H1 (cell line): ENCODE data around the gene ZNF791. TPM values are rescaled to one million over a fixed set of nuclear protein-coding genes. Genes with fewer than 3 reads are reported as not detected.
A peak's percentile ranks its signal among the peaks of the same experiment; 100 is the strongest.

ENCODE experiments used
- CTCF ChIA-PET: fragments of 300-600 bp; sonication (Branson Sonifier 250); formaldehyde crosslinking; loops from one replicate; lab custom pipeline; 2021; ENCODE audit not compliant: partially characterized antibody; lab: Charles Lee
- POLR2A ChIA-PET: fragments of 300-600 bp; sonication (Branson Sonifier 250); formaldehyde crosslinking; loops from one replicate; lab custom pipeline; 2021; ENCODE audit warnings: inconsistent platforms; ENCODE audit not compliant: partially characterized antibody; lab: Charles Lee
- DNase-seq, 2 experiments: peaks; one replicate each; pipeline versions ENCODE4 v3.0.0 to v3.0.0-alpha.2; 2010 to 2022; ENCODE audit warnings: low spot score in 2 of 2, low read depth in 1 of 2, mixed read lengths in 1 of 2
- FAIRE-seq: peaks from 2 replicates; lab custom pipeline; 2011; peaks lifted over from hg19 to GRCh38; lab: Jason Lieb, UNC
- H2AFZ ChIP-seq: 2 replicates; pipeline ENCODE4 v1.8.1; 2012; ENCODE audit warnings: low read length, inconsistent platforms
- H2AK5ac ChIP-seq: 2 replicates; pipeline ENCODE4 v1.6.1; 2013; ENCODE audit warnings: low read depth, low read length
- H2BK120ac ChIP-seq: replicated peaks from 2 replicates; pipeline ENCODE3; 2013; ENCODE audit warnings: low read depth, low read length, inconsistent platforms
- H2BK12ac ChIP-seq: 2 replicates; pipeline ENCODE4 v1.6.1; 2013; ENCODE audit warnings: low read depth, low read length
- H2BK15ac ChIP-seq: 2 replicates; pipeline ENCODE4 v1.6.1; 2013; ENCODE audit warnings: low read length
- H2BK20ac ChIP-seq: 2 replicates; pipeline ENCODE4 v1.6.1; 2013; ENCODE audit warnings: low read length
- H2BK5ac ChIP-seq: 2 replicates; pipeline ENCODE4 v1.6.1; 2013; ENCODE audit warnings: low read depth, low read length
- H3K14ac ChIP-seq: 2 replicates; pipeline ENCODE4 v1.6.1; 2013; ENCODE audit warnings: inconsistent platforms; ENCODE audit not compliant: insufficient read length
- H3K18ac ChIP-seq: 2 replicates; pipeline ENCODE4 v1.6.1; 2013; ENCODE audit warnings: low read length; ENCODE audit errors: extremely low read depth
- H3K23ac ChIP-seq: 2 replicates; pipeline ENCODE4 v1.6.1; 2013; ENCODE audit warnings: inconsistent platforms; ENCODE audit not compliant: insufficient read length
- H3K23me2 ChIP-seq: 2 replicates; pipeline ENCODE4 v1.6.1; 2013; ENCODE audit warnings: low read depth, low read length
- H3K27ac ChIP-seq: 2 replicates; pipeline ENCODE4 v1.6.1; 2011; ENCODE audit warnings: low read depth, low read length, inconsistent platforms
- H3K27me3 ChIP-seq, 4 experiments: replicated peaks in 1 of 4; 1 replicate in 1 of 4; 2 replicates in 3 of 4; pipeline versions ENCODE4 v1.6.1 to v1.8.1; 2011 to 2013; ENCODE audit warnings: low read length in 3 of 4, mild to moderate bottlenecking in 3 of 4, inconsistent platforms in 2 of 4, mixed read lengths in 2 of 4, moderate library complexity in 1 of 4; ENCODE audit not compliant: control insufficient read depth in 3 of 4, insufficient read depth in 3 of 4; ENCODE audit errors: extremely low read depth in 1 of 4
- H3K36me3 ChIP-seq, 4 experiments: 2 replicates each; pipeline versions ENCODE4 v1.6.1 to v1.8.1; 2011 to 2013; ENCODE audit warnings: mild to moderate bottlenecking in 4 of 4, low read length in 3 of 4, moderate library complexity in 2 of 4, control low read depth in 1 of 4, inconsistent platforms in 1 of 4; ENCODE audit not compliant: insufficient read depth in 4 of 4, control insufficient read depth in 2 of 4
- H3K4ac ChIP-seq: replicated peaks from 2 replicates; pipeline ENCODE3; 2013; ENCODE audit warnings: low read length, low read depth, mixed read lengths, inconsistent platforms; ENCODE audit not compliant: insufficient read length
- H3K4me1 ChIP-seq, 4 experiments: replicated peaks in 1 of 4; 1 replicate in 1 of 4; 2 replicates in 3 of 4; pipeline versions ENCODE4 v1.6.1 to v1.8.1; 2011 to 2013; ENCODE audit warnings: low read length in 3 of 4, inconsistent platforms in 2 of 4, mixed read lengths in 1 of 4; ENCODE audit not compliant: insufficient read depth in 4 of 4, control insufficient read depth in 3 of 4
- H3K4me2 ChIP-seq, 2 experiments: 2 replicates each; pipeline versions ENCODE4 v1.6.1 to v1.8.1; 2011 to 2013; ENCODE audit warnings: low read depth in 2 of 2, low read length in 2 of 2, control low read depth in 1 of 2, inconsistent platforms in 1 of 2, mild to moderate bottlenecking in 1 of 2; ENCODE audit not compliant: insufficient read depth in 1 of 2
- H3K4me3 ChIP-seq, 4 experiments: fragments of 200-600, 300-600 bp in 1 of 4; sonication (generic), shearing (Covaris generic), sonication (Bioruptor Twin) in 1 of 4; 2 replicates each; pipeline versions ENCODE4 v1.5.1 to v1.8.1; 2011 to 2016; ENCODE audit warnings: low read length in 4 of 4, low read depth in 3 of 4, control low read depth in 2 of 4, inconsistent platforms in 2 of 4, mild to moderate bottlenecking in 2 of 4, mixed read lengths in 1 of 4, moderate library complexity in 1 of 4; ENCODE audit not compliant: insufficient read depth in 2 of 4; ENCODE audit errors: extremely low read depth in 1 of 4
- H3K56ac ChIP-seq: replicated peaks from 2 replicates; pipeline ENCODE3; 2013; ENCODE audit warnings: low read depth, mild to moderate bottlenecking, mixed read lengths, low read length, inconsistent platforms; ENCODE audit not compliant: insufficient read length
- H3K79me1 ChIP-seq: 2 replicates; pipeline ENCODE4 v1.6.1; 2013; ENCODE audit warnings: low read depth, low read length, control low read depth
- H3K79me2 ChIP-seq, 2 experiments: 2 replicates each; pipeline versions ENCODE4 v1.6.1 to v1.8.1; 2012 to 2013; ENCODE audit warnings: low read length in 2 of 2, mild to moderate bottlenecking in 2 of 2, inconsistent platforms in 1 of 2; ENCODE audit not compliant: insufficient read depth in 2 of 2, control insufficient read depth in 1 of 2
- H3K9ac ChIP-seq, 4 experiments: replicated peaks in 1 of 4; 1 replicate in 1 of 4; 2 replicates in 3 of 4; pipeline versions ENCODE4 v1.6.1 to v1.8.1; 2011 to 2013; ENCODE audit warnings: low read depth in 3 of 4, low read length in 3 of 4, control low read depth in 2 of 4, mild to moderate bottlenecking in 2 of 4, moderate library complexity in 2 of 4, inconsistent platforms in 1 of 4; ENCODE audit errors: extremely low read depth in 1 of 4
- H3K9me3 ChIP-seq, 2 experiments: 2 replicates each; pipeline versions ENCODE4 v1.6.1 to v1.8.1; 2012 to 2013; ENCODE audit warnings: mild to moderate bottlenecking in 2 of 2, moderate library complexity in 2 of 2, control low read depth in 1 of 2, inconsistent platforms in 1 of 2, low read depth in 1 of 2, low read length in 1 of 2, mixed read lengths in 1 of 2; ENCODE audit not compliant: insufficient read depth in 2 of 2
- H4K20me1 ChIP-seq, 2 experiments: replicated peaks in 1 of 2; 2 replicates each; pipeline versions ENCODE3 to v1.8.1; 2011 to 2013; ENCODE audit warnings: inconsistent platforms in 2 of 2, low read length in 2 of 2, mild to moderate bottlenecking in 1 of 2; ENCODE audit not compliant: insufficient read depth in 2 of 2, control insufficient read depth in 1 of 2
- H4K5ac ChIP-seq: 2 replicates; pipeline ENCODE4 v1.6.1; 2013; ENCODE audit warnings: low read length, low read depth, mixed read lengths, inconsistent platforms; ENCODE audit not compliant: insufficient read length
- H4K8ac ChIP-seq: 2 replicates; pipeline ENCODE4 v1.8.0; 2013; ENCODE audit warnings: mild to moderate bottlenecking, moderate library complexity, low read length, inconsistent platforms; ENCODE audit not compliant: insufficient read depth; ENCODE audit errors: extremely low read depth
- H4K91ac ChIP-seq: replicated peaks from 2 replicates; pipeline ENCODE3; 2013; ENCODE audit warnings: low read length, mixed read lengths, inconsistent platforms; ENCODE audit not compliant: insufficient read length
- CHD1 ChIP-seq: IDR thresholded peaks from 2 replicates; pipeline ENCODE4 v1.6.1; 2012; ENCODE audit warnings: low read depth, low read length, improper control_type of control experiment
- POLR2A ChIP-seq, 2 experiments: IDR thresholded peaks; 1 replicate in 1 of 2; 2 replicates in 1 of 2; pipeline ENCODE4 v1.6.1; 2011; ENCODE audit warnings: low read depth in 2 of 2, low read length in 2 of 2, mild to moderate bottlenecking in 2 of 2; ENCODE audit errors: control extremely low read depth in 1 of 2
- WGBS, 2 experiments: shearing (Covaris generic) in 1 of 2; methylation state at CpG; one replicate each; pipeline versions ENCODE4 v1.1.6 to v1.1.7; 2013 to 2015; ENCODE audit warnings: low lambda C conversion rate in 2 of 2, mixed read lengths in 2 of 2, inconsistent platforms in 1 of 2, low coverage in 1 of 2, missing lambda C conversion rate in 1 of 2; ENCODE audit not compliant: insufficient replicate concordance in 2 of 2, insufficient coverage in 1 of 2, insufficient read length in 1 of 2; ENCODE audit errors: extremely low coverage in 1 of 2, missing lambda C conversion rate in 1 of 2; 5-methylcytosine and 5-hydroxymethylcytosine counted together
- polyA plus RNA-seq, 7 experiments: library from polyadenylated mRNA; depleted of rRNA in 3 of 7; stranded (reverse) in 5 of 7; unstranded in 2 of 7; fragments of >200 nt in 5 of 7; fragments of 200-250 nt in 2 of 7; gene quantifications; 1 replicate in 5 of 7; 2 replicates in 1 of 7; 4 replicates in 1 of 7; pipeline versions ENCODE4 v1.2.1 to v1.2.3, GENCODE V29; 2011 to 2013; ENCODE audit warnings: missing spikeins in 2 of 7, mixed read lengths in 2 of 7
- total RNA-seq: library from RNA; stranded (reverse); fragmentation: NEBNext Ultra II Directional; extraction: Animal tissue kit (Norgen Biotek cat#: 25700); gene quantifications from 2 replicates; pipeline ENCODE4 v1.2.1, GENCODE V29; 2021
- TF ChIP-seq, protein P1 (sequence below): IDR thresholded peaks from 2 replicates; pipeline ENCODE4 v1.6.1; 2012; ENCODE audit warnings: low read length, inconsistent platforms

ZNF791 gene
- total and polyA plus RNA-seq, 2 of the 8 experiments (the other 6 are each of a cell fraction or from before 2014, with no cell fraction given): 4.1 to 18.6 TPM

DNA sequence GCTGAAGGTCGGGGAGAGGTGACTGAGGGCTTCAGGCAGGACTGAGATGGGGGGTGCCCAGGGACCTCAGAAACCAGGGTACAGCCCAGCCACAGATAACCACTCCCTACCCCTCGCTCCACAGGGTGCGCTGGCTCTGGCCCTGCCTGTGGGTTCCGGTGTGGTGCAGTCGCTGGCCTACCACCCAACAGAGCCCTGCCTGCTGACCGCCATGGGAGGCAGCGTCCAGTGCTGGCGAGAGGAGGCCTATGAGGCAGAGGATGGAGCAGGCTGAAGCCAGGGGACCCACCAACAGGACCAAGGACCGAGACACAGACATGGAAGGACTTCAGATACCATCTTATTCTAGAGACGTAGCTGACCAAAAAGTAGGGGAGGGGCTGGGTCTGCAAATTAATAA, 64.7 kb downstream of the ZNF791 start:
- FAIRE-seq: no peak
- peaks cover 36 to 57% (median 52%) of the 10 kb centered on the region in 4 experiments for H3K36me3 ChIP-seq
- 96% methylated on average over 9 of the region's 10 CpGs; no CpG with 5 or more reads in 1 of the 2 experiments for WGBS, 2 experiments

More for the DNA sequence above, 64.7 kb downstream of the ZNF791 start:
- Histone ChIP-seq H4K5ac (no peak overlapping the region), H3K4me1 (no peaks in the 10 kb centered on the region; a peak in 1 of 7 replicates), H3K4me3 (no peak overlapping the region), H2BK120ac (no peak overlapping the region), H2BK20ac (no peak overlapping the region), H3K27me3 (no peaks in the 10 kb centered on the region), H3K9ac (no peak overlapping the region), H2AFZ (no peak overlapping the region), H3K79me1 (peaks cover 9% of the 10 kb centered on the region; the same call in 1 of the 2 replicates), H3K27ac (no peak overlapping the region), H3K23ac (no peak overlapping the region), H2BK5ac (no peak overlapping the region), H4K20me1 (peaks cover 3 to 23% of the 10 kb centered on the region in 2 experiments), H3K23me2 (0 out of 2 replicates have a peak, but pooled peaks cover under 1% of the 10 kb centered on the region), H2BK12ac (no peak overlapping the region), H3K4ac (no peak overlapping the region), H4K91ac (no peak overlapping the region), H4K8ac (no peak overlapping the region), H2BK15ac (no peak overlapping the region), H2AK5ac (no peak overlapping the region), H3K14ac (no peak overlapping the region), H3K9me3 (no peaks in the 10 kb centered on the region; a peak in 1 of 4 replicates), H3K56ac (no peak overlapping the region), H3K79me2 (peaks cover 0 to 12% of the 10 kb centered on the region in 2 experiments; a peak in 2 of 4 replicates), H3K4me2 (no peak overlapping the region), H3K18ac (no peak overlapping the region)
- ChIA-PET POLR2A (interaction anchor here (0.9 to 4.4 kb wide), 4 partner anchors 9 to 51 kb away, joined by 3 to 31 read pairs (median 4); partner anchors contain the start of genes MAN2B1 and WDR83), CTCF (interaction anchor here (2.3 to 3.5 kb wide), 2 partner anchors 10 to 18 kb away, joined by 8 to 20 read pairs; no protein-coding TSS in a partner anchor)
- TF ChIP-seq CHD1: no peak
- TF ChIP-seq POLR2A (IDR thresholded peaks at IDR 0.05; ENCODE audit: control extremely low read depth in 1 of 2, low read depth in 2 of 2, low read length in 2 of 2): 0 out of 3 replicates have a peak, but pooled peaks of 1 of the 2 experiments have one; percentile 18
- TF ChIP-seq, protein P1, sequence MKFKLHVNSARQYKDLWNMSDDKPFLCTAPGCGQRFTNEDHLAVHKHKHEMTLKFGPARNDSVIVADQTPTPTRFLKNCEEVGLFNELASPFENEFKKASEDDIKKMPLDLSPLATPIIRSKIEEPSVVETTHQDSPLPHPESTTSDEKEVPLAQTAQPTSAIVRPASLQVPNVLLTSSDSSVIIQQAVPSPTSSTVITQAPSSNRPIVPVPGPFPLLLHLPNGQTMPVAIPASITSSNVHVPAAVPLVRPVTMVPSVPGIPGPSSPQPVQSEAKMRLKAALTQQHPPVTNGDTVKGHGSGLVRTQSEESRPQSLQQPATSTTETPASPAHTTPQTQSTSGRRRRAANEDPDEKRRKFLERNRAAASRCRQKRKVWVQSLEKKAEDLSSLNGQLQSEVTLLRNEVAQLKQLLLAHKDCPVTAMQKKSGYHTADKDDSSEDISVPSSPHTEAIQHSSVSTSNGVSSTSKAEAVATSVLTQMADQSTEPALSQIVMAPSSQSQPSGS: no peak
- DNase-seq: no peak
